SHP77 treated with DMSO at 0.1 percent for 48 hours (cell line): ENCODE results near the gene MRRF.

Experiments
- DNase-seq: peaks from one replicate; lab custom pipeline; 2025; lab: John Stamatoyannopoulos, UW

MRRF gene, protein sequence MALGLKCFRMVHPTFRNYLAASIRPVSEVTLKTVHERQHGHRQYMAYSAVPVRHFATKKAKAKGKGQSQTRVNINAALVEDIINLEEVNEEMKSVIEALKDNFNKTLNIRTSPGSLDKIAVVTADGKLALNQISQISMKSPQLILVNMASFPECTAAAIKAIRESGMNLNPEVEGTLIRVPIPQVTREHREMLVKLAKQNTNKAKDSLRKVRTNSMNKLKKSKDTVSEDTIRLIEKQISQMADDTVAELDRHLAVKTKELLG

DNA sequence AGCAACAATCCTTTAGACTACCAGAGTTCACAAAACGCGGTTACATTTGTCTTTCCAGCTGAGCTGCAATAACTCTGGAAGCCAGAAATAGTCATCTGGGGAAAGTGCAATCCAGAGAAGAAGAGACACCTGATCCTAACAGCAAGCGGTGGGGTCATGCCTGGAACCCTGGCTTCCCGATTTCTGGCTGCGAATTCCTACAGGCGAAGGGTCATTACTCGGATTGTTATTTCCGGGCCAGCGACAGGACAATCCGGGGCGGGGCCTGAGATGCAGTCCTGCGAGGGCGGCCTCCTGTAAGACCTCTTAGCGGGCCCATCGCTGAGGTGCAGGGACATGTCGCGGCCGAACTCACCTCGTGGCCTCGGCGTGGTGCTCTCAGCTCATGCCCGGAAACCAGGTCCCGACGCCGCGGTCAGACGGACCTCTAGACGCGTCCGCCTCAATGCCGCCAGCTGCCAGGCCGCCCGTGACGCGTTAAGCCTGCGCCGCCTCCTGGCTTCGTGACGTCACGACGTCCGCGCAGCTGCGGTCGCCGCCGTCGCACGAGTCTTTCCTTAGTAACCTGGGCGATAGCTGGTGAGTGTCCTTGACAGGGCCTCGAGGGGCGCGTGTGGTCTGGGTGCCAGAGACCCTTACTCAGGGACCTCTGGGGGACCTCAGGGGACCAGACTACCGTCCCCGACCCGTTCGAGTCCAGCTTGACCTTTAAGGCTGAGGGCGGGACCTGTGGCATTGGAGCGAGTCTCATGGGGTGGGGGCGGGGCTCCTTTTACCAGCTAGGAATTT is at the start of gene MRRF, which contains the start of gene RBM18:
Gene MRRF, plus strand, starts transcription at position 523 of the 789 bp plus-strand sequence. CDS start 6,010 bp downstream, outside the sequence.
Gene RBM18, minus strand, starts transcription at position 481 of the 789 bp plus-strand sequence. CDS start 3,348 bp downstream, outside the sequence.
- DNase-seq: peak; percentile 74

DNA sequence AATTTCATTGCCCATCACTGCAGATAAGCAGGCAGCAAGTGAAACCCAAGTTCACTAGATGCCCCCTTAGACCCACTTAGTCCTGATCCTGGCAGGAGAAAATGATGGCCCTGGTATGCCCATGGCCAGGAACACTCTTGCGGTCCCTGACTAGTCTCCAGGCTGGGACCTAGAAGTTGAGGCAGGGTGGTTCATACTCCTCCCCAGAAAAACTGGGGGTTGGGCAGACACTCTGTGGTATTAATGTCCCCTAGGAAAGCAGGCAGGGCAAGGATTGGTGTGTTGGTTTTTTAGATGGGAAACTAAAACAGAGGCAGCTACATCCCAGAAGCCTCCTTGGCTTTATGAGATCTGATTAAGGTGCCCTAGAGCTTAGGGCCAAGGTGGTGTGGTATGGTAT is 49.0 kb upstream of the MRRF start:
- no peak for DNase-seq

DNA sequence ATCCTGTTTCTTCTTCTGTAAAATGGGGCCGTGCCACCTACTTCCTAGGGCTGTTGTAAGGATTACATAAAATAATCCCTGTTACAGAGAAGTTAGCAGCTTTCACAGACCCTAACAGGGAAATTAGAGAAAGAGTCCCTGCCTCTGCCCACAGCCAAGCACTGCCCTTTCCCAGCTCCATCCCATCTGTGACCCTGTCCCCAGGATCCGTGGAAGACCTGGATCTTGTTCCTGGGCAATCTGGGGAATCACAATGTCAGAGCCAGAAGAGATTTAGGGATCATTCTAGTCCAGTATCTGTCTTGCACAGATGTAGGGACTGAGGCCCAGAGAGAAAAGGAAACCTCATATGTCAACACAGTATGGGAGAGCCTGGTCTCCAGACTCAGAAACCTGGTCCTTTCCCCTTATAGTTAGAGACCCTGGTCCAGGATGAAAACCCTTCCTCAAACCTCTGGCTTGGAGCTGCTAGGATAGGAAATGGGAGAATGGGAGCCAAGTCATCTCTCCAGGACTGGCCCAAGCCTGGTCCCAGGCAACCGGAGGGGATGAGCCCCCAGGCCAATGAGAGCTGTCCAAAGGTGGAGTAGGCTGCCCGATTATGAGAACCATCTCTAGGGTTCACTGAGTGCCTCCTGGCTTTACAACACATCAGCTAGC is 48.4 kb upstream of the MRRF start:
- DNase-seq: no peak

DNA sequence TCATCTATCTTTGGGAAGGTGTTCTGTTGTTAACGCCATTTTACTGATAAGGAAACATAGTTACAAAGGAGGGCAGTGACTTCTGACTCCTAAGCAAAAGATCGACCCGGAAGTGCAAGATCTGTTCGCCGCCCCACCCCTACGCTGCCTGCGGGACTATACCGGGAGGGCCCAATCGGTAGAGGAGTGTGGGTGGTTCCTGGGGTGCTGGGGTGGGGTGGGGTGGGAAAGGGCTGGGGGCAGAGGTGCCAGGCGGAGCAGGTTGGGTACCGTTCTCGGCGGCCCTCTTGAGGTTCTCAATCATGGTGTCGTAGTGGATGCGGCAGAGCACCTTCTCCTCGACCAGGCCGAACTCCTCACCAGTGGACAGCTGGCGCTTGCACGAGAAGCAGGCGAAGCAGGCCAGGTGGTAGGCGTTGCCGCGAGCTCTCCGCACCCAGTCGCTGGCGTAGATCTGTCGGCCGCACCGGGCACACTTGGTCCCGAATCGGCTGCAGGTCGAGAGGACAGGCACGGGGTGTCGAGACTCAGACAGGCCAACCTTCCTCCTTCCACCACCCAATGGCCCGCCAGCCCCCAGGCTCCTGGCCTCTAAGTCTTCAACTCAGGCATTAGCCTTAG is 47.8 kb upstream of the MRRF start:
- DNase-seq: no peak

DNA sequence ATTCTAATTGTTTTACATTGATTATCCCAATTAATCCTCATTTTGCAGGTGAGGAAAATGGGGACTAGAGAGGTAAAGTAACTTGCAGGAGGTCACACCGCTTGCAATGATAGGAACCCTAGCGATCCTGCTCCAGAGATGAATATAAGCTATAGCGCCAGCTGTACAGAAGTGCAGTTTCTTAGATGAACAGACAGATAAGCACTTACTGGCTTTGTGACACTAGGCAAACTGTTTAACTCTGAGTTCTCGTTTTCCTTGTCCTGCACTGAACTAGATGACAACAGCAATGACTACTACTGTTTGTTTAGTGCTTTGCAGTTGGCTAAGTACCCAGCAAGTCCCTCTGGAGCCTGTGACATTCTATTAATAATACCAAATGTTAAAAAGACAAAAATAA is 47.0 kb upstream of the MRRF start:
- DNase-seq: no peak

DNA sequence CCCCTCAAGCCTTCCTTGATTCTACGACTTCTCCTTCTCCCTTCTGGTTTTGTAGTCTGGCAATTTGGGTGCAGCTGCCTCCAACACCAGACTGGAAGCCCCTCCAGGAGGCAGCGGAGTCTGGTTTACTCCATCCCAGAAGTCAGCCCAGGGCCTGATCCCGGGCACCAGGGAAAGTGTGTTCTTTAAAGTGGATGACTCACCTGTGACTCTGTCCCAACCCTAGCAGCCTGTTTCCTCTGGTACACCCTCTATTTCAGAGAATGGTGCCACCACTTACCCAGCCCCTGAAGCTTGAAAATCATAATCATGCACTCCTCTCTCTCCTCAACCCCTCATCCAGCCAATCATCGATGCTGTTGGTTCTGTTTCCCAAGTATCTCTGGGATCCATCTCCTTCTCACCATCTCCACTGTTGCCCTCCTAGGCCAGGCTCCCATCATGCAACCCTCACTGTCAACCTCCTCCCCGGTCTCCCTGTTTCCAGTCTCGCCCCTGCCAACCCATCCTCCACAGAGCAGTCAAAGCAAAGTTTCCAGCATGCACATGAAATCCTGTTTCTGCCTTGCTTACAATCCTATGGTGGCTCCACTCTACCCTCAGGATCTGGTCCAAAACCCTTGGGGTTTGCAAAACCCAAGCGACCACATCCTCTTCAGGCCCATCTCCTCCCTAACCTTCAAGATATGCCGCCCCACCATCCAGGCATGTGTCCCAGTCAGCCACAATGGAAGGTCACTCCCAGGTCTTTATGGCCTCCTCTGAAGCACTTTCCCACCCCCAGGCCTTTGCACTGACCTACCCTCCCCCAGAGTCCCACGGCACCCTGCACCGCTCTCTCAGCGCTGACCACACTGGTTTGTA is 46.4 kb upstream of the MRRF start:
- DNase-seq: no peak

DNA sequence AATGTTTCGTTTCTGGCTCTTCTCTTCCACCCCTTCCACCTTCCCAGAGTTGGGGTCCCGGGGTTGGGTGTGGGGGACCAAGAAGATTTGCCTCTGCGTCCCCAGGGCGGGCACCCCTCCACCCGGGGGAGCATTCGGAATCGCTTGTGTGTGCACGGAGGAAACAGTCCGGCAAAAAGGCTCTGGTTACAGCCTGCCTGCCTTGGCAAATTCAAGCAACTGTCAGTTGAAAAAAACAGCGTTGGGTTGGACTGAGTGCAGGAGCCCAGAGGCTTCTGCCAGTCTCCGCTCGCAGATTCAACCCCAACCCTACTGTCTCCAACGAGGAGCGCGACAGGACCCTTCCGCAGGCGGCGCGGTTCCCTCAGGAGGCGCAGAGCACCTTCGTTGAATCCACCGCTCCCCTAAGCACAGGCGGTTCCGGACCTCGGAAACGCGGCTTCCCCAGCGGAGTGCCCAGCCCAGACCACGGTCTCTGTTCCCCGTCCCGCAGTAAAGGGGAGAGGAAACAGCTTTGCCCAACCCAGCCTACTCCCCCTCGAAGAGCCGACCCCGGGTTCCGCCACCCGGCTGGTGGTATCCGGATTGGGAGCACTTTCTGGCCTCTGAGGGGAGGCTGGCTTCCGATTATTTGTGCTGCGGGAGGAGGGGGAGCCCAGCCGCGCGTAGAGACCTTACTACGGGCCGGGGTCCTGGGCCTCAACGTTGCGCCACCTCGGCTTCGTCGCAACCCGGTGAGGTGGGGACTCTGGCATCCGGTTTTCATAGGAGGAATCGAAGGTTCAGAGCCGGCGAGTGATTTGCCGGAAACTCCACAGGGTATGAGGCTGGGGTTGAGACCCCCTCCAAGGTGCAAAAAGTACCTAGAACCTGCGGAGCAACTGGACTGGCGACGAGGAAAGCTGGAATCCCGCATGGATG is 45.5 kb upstream of the MRRF start:
- no peak for DNase-seq

DNA sequence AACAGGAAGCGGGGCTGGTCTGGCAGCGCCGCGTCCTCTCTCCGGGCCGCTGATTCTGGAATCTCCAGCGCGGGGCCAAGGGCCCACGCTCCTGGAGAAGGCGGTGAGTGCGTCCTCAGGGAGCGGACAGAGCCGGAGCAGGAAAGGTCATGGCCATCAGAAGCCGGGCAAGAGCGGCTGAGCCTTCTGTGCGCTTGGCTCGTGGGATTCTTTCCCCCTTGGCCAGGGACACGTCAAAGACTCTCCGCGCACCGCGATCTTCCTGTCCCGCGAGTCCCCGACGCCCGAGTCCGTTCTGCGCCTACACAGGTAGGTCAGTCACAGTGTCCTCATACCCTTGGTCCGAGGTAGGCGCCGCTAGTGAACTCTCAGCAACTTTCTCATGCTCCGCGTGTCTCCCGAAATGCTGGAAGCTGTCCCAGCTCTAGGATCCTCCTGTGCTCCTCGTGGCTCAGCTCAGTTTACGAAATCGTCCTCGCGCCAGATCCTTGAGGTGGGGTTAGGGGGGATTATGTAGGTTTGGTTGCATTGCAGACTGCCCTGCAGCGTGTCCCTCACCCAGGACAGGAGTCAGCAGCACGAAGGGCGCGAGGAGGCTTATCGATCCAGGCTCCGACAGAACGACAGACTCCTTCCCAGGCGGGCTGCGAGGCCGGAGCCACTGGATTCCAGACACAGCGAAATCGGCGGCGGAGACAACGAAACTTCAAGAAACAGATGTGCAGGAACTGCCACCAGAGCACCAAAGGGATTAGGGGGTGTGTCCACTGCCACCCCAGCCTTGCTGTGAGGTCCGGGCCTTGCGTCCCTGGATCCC is 44.6 kb upstream of the MRRF start:
- no peak for DNase-seq

DNA sequence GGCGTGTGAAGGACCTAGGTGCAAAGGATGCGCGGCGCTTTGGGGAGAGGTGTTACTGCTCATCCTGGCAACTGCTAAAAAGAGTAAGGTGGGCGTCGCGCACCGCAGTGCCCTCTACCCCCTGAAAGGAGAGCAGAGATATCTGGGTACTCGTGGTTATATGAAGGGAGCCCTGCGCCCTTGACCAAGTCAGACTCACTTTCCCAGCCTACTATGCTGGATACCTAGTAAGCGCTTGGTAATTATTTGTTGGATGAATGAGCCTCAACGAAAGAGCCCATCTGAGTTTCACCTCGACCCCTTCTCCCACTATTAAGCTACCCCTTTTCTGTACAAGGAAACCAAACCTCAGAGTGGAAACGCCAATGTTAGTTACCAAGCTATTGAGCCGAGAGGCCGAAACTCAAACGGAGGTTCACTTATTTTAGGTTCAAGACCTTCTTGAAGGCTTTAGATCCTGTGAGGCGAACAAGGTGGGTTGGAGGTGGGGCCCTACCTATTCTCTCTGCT is 44.0 kb upstream of the MRRF start:
- no peak for DNase-seq

DNA sequence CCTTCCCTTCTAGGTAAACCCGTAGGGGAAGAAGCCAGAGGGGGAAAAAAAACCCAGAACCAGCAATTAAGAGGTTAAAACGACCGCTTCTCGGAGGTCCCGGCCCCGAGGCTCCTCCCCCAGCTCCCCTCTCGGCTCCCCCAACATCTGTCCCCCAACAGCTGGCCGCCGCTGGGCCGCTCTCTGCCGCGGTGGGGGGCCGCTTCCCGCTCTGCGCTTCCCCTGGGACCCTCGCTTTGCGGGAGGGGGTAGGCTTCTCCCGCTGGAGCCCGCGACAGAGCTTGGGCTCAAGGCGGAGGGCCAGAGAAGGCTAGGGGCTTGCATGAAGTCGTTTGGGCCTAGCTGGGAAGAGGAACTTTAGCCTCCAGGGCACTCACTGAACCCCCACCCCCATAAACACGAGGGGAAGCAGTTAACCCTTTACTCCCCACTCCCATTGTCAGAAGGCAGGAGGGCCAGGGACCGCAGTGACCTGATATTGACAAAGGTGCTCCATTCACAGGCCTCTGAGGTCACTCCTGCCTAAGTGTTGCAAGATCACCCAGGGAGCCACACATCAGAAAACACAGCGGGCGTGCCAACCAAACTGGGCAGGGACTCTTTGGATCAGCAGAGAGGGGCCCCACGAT is 43.4 kb upstream of the MRRF start:
- no peak for DNase-seq

DNA sequence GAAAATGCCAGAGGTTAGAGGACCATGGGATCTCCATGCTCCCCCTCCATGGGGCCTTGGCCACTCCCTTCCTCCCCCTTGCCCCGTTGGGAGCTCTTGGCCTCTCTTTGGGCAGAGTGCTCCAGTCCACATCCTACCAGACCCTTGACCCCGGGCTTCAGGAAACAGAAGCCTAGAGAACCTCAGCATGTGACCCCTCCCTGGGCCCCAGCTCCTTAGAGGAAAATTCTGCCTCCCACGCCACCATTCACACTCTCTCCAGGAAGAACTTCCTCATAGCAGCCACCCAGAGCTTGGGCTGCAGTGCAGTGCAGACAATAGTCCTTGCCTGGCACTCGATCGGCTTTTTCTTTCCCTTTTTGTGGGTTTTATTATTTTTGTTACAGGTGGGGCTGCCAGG is 41.9 kb upstream of the MRRF start:
- no peak for DNase-seq

DNA sequence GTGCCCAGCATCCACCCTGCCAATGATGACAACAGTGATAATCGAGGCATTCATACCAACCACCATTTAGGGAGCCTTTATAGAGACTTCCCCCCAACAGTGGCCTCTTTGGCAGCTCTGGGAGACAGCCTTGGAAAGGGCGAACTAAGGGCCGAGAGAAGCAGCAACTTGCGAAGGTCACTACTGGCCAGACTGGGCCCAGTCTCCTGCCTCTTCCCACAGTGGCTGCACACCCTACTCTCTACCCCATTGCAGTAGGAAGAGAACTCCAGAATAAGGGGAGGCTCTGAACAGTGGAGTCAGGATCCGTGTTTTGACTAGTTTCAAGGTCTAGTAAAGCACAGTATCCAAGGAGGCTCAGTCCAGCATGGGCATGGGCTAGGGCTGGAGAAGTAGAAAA is 41.2 kb upstream of the MRRF start:
- DNase-seq: no peak

DNA sequence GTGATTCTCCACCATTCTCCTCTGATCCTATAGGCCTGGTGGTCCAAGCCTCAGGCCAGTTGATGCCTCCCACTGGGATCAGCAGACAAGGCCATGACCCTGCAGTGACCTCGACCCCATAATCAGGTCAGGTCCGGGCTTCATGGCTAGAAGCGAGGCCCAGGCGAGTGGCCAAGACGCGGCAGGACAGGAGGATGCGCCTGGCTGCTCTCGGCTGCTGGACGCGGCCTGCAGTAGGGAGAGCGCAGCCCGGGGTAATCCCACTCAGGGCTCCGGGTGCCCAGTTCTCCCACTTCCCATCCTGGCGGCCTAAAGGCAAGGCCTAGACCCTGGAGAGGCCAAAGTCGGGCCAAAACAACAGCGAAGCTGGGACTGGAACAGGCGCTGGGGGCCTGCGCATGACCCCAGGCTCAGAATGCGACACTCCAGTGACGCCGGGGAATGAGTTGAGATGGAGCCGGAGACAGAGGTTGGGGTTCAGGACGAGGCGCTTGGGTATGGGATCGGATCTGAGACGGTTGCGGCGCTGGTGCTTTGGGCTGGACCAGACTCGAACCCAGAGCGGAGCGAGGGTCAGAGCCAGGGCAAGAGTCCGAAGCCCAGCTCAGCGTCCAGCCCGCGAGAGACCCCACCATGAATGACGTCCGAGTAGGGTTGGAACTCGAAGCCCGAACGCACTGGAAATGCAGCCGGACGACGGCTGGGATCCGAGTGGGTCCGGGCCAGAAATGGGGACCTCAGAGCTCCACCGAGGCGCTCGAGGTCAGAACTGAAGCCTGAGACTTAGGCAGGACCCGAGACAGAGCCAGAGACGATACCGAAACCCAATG is 39.2 kb upstream of the MRRF start:
- DNase-seq: no peak

DNA sequence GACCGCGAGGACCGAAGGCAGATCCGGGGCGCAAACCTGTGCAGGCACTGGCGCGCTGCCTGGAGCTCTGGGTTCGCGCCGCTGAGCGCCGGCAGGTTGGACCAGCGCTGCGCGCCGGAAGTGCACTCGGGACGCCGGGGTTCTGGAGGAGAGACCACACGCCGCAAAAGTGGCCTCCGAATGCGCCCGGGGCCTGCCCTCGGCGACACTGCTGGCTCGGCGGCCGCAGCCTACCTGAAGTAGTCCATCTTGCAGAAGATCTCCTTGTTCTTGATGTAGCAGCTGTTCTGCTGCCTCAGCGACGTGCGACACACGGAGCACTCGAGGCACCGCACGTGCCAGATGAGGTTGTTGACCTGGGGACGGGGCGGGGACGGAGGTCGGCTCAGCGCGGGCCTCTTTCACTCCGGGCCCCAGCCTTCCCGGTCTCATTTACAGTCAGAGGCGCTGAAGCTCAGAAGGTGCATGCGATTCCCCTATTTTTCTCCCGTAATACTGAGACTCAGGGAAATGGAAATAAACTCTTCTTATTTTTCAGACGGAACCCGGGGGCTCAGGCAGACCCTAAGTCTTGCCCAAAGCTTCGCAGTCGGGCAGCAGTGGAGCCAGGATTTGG is 38.4 kb upstream of the MRRF start:
- no peak for DNase-seq

DNA sequence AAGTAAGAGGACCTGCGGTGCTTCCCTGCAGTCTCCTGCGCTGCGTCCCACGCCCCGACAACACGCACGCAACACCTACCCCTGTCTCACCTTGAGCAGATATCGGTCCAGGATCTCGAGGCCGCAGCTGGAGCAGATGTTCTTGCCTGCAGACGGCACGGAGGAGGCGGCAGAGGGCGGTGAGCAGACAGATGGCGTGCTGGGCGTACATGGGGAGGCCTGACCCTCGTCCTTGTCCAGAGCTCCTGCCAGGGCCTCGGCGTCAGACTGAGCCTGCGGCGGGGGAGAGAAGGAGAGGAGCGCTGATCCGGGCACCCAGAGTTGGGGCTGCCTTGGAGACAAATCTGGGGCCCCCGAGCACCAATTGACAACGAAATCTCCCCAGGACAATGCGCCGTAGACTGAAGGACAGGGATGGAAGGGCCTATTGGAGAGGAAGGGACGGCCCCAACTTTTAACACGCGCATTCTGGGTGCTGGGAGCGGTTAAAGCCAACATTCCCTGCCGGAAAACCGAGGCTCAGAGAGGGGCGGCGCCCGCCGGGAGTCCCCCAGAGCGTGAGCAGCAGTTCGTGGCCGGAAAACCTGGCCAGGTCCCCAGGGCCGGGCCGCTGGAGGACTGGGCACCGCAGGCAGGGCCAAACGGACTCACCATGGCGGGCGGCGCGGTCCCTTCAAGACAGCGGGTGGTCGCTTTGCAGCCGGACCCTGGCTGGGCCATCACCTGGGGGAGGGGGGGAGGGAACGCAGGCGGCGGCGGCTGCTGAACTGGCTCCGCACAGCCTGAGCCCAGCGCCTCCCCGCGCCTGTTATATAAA is 37.7 kb upstream of the MRRF start:
- DNase-seq: no peak

DNA sequence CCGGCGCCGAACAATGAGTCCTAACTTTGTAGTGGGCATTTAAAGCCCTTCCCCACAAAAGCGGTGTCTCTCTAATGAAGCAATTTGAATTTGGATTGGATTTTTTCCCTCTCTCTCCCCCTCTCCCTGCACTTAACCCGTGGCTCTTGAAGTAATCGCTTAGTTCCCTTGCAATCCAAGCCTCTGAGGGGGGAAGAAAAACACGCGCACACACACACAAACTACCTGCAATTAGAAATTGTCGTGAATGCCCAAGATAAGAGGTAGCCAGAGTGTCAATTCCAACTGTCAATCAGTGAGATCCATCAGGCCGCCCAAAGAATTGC is 37.1 kb upstream of the MRRF start:
- DNase-seq: no peak

DNA sequence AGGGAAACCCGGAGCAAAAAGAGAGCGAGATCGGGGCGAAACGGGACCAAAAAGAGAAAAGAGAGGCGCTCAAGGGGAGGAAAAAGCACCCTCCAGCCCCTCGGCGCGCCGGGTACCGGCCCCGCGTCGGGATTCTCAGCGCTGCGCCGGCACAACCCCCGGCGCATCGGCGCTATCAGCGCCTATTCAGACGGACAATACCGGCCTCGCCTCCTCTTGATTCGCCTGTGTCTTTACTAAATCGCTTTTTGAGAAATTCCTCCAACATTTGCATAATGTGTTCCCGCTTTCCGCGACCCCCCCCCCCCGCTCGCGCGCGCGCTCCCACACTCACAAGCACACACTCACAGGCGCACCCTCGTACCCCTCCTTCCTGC is 36.5 kb upstream of the MRRF start:
- DNase-seq: no peak
